Astrocyte of the cerebellum (primary cell): Measurements from ENCODE around the gene RNPS1.

Experiments used
- DNase-seq: peaks from one replicate; pipeline ENCODE4 v3.0.0-alpha.2; 2011; ENCODE audit warnings: low read depth
- H3K4me3 ChIP-seq: 2 replicates; pipeline ENCODE4 v1.5.1; 2011; ENCODE audit warnings: mild to moderate bottlenecking, low read depth, low read length, moderate library complexity
- in situ Hi-C: cut with HindIII; loops from 2 replicates; pipeline ENCODE4 v1.10.0; 2017; ENCODE audit warnings: low sequenced_read_pairs
- TF ChIP-seq, protein P1 (sequence below): IDR thresholded peaks from 2 replicates; pipeline ENCODE4 v1.5.1; 2012; ENCODE audit warnings: low read length, low read depth, moderate library complexity, mild to moderate bottlenecking; ENCODE audit errors: missing control alignments

RNPS1 gene

DNA sequence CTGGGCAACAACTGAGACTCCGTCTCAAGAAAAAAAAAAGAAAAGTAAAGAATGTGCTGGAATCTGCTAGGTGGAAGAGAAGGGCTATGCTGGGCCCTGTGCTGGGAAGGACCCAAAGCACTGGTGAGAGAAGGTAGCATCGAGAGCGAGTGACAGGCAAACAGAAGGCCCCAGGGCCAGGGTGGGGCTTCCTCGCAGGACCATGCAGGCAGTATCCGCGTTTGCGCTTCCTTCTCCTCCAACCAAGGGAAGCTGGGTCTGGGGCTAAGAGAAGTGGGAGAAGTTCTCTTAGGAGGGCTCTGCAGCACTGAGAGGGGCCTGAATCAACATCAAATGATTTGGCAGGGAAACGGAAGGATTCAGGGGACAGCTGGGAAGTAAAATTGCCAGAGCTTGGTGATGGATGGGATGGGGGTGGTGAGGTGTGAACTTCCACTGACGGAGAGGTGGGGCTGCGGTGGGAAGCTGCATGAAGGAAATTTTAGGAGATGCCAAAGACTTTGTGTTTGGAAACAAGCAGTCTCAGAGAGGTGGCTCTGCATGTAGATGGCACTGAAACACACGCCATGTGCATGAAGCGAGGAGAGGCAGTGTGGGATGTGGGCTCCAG lies 11.3 kb downstream of the RNPS1 start:
- TF ChIP-seq, protein P1, sequence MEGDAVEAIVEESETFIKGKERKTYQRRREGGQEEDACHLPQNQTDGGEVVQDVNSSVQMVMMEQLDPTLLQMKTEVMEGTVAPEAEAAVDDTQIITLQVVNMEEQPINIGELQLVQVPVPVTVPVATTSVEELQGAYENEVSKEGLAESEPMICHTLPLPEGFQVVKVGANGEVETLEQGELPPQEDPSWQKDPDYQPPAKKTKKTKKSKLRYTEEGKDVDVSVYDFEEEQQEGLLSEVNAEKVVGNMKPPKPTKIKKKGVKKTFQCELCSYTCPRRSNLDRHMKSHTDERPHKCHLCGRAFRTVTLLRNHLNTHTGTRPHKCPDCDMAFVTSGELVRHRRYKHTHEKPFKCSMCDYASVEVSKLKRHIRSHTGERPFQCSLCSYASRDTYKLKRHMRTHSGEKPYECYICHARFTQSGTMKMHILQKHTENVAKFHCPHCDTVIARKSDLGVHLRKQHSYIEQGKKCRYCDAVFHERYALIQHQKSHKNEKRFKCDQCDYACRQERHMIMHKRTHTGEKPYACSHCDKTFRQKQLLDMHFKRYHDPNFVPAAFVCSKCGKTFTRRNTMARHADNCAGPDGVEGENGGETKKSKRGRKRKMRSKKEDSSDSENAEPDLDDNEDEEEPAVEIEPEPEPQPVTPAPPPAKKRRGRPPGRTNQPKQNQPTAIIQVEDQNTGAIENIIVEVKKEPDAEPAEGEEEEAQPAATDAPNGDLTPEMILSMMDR, result no peak
- no peak for DNase-seq
- in situ Hi-C loops, result no loop called here
- no peak overlapping the region for H3K4me3 ChIP-seq

DNA sequence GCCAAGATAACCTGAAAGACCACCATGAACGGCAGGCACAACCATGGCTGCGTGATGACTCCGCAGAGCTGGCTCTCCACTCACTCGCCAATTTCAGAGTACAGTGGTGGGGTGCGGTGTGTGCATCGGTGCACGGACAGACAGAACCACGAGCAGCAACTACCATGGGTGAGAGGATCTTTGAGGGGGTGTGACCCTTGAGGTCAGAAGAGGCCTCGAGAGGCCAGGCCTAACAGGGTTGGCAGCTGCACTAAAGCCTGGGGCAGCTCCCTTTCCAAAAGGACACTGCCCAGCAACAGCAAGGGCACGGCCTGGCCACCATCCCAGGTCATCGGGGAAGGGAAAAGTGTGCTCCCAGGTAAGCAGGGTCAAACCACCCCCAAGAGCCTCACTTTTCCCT lies 14.6 kb downstream of the RNPS1 start:
- H3K4me3 ChIP-seq, result no peak overlapping the region
- in situ Hi-C loops, result no loop called here
- DNase-seq, result no peak
- TF ChIP-seq, protein P1, result no peak

DNA sequence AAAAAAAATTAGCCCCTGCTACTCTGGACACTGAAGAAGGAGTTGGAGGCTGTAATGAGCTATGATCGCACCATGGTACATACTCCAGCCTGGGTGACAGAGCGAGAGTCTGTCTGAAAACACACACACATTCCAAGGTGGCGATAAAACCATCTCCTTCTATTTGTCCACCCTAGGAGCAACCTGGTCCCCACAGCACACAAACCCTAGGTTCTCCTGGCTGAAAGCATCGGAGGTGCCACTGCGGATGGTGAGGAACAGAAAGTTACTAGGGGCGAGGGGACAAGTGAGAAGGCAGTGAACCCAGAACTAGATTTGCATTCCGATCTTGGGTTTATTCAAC lies 15.1 kb downstream of the RNPS1 start:
- TF ChIP-seq, protein P1, result no peak
- no peak overlapping the region for H3K4me3 ChIP-seq
- no peak for DNase-seq
- in situ Hi-C loops, result no loop called here

DNA sequence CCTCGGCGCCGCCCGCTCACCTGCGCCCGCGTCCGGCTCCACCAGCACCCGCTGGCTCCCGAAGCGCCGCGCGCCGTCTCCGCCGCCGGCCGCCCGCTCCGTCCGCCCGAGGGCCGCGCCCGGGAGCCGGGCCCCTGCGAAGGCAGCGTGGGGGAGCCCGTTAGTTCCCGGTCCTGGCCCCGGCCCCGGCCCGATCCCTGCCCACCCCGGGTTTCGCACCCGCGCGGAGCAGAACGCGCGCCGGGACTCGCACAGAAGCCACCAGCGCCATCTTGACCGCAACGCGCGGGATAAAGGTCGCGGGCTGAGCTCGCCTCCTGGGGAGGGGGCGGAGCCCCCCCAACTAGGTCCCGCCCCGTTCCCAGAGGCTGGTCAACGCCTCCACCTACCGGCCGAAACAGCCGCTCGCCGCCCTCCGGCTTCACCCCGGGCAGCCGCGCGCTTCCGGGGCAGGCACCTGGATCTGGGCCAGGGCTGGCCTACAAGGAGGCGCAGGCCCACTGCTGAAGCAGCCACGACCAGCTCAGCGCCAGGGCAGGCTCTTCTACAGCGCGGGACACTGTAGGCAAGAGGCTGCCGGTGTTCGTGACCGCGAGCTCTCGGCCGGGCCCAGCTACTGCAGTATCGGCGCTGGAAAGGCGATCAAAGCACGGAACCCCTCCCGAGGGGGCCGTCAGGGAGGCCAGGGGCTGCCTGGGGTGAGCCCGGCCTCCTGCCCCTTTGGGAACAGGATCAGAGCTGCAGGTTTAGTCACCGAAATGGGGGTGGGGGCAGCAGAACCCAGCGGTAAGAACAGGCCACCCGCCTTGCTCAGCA lies 16.4 kb downstream of the RNPS1 start, which contains the start of gene ECI1:
TSS of gene ECI1 (minus strand) at position 292 of the 816 bp plus-strand sequence. CDS start at position 271, 21 bp downstream.
- in situ Hi-C loops, result no loop called here
- H3K4me3 ChIP-seq, result peak within 1 kb of the TSS; percentile 58
- TF ChIP-seq, protein P1, result peak; percentile 56
- DNase-seq, result peak; percentile 67

DNA sequence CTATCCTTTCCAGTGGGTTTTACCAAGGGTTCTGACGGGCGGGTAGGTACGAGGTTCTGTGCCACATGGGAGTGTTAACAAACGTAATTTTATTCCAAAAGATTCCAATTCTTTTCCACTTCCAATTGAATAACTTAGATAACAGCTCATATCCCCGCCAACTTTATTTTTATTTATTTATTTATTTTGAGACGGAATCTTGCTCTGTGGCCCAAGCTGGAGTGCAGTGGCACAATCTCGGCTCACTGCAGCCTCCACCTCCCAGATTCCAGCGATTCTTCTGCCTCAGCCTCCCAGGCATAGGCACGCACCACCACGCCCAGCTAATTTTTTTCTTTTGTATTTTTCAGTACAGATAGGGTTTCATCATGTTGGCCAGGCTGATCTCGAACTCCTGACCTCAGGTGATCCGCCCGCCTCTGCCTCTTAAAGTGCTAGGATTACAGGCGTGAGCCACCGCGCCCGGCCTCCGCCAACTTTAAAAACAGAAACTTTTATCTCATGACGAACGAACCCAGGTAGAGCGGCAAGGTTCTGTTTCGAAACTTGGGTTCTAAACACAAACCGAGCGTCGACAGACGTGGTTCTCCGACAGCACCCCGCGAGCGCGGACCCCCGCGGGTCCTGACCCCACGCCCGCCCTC lies 17.2 kb downstream of the RNPS1 start:
- TF ChIP-seq, protein P1, result no peak
- in situ Hi-C loops, result no loop called here
- DNase-seq, result no peak
- peak overlapping the region; percentile 58 for H3K4me3 ChIP-seq

DNA sequence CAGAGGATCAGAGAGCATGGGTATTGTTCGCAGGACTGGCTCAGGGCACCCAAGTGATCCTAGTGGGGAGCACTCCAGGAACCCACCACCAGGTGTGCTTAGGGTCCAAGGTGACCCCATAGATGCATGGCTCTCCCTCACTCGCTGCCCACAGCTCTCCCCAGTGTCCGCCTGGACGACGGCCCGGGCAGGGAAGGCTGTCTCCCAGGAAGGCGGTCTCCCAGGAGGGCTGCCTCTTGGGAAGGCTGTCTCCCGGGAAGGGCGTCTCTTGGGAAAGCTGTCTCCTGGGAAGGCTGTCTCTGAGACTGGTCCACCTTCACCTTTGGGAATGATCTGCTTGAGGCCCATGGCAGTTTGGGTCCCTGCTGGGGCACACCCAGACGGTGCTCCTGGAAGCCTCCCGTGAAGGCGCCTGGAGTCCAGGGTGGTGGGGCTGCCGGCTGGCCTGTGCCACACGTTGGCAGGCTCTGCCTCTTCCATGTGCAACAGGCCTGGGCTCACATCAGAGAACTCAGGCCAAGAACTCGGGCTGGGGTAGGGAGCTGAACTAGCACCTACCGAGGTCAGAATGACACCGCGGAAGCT lies 21.5 kb downstream of the RNPS1 start:
- DNase-seq, result no peak
- no peak overlapping the region for H3K4me3 ChIP-seq
- in situ Hi-C loops, result no loop called here
- TF ChIP-seq, protein P1, result no peak
